HG03439 (cell line): ENCODE results near the gene TRIM72.
"Not testable (repeated sequence)": the region's sequence is repeated elsewhere in the genome, so short reads cannot be mapped to it uniquely, and the experiment has no call there.

ENCODE experiments used
- ATAC-seq: cut with Tn5 transposase; IDR thresholded peaks from one replicate; pipeline ENCODE4 v1.9.1; 2021; ENCODE audit warnings: mild to moderate bottlenecking, moderate library complexity; ENCODE audit not compliant: unreplicated experiment

Gene TRIM72

GRCh38 chr16:31251435-31251834, 37.5 kb downstream of the TRIM72 start:
- no peak for ATAC-seq

- ATAC-seq: no peak
Measured at GRCh38 chr16:31253642-31254045, 39.7 kb downstream of the TRIM72 start.

GRCh38 chr16:31256466-31256865, 42.5 kb downstream of the TRIM72 start:
- ATAC-seq: no peak

- no peak for ATAC-seq
Measured at GRCh38 chr16:31258366-31258765, 44.4 kb downstream of the TRIM72 start.

GRCh38 chr16:31260136-31260931, 46.4 kb downstream of the TRIM72 start:
- no peak for ATAC-seq

GRCh38 chr16:31262084-31262483, 48.2 kb downstream of the TRIM72 start:
- ATAC-seq: no peak

- peak; percentile 82 for ATAC-seq
Measured at GRCh38 chr16:31265329-31266245, 51.7 kb downstream of the TRIM72 start.

- no peak for ATAC-seq
Measured at GRCh38 chr16:31267332-31268032, 53.6 kb downstream of the TRIM72 start.

GRCh38 chr16:31268033-31268365, 54.1 kb downstream of the TRIM72 start:
- no peak for ATAC-seq

GRCh38 chr16:31268891-31269290, 55.0 kb downstream of the TRIM72 start:
- ATAC-seq: no peak

- ATAC-seq: no peak
Measured at GRCh38 chr16:31269541-31269940, 55.6 kb downstream of the TRIM72 start.

GRCh38 chr16:31269973-31270372, 56.1 kb downstream of the TRIM72 start:
- ATAC-seq: not testable (repeated sequence)

- ATAC-seq: no peak
Measured at GRCh38 chr16:31270795-31271194, 56.9 kb downstream of the TRIM72 start.

- no peak for ATAC-seq
Measured at GRCh38 chr16:31271621-31272190, 57.8 kb downstream of the TRIM72 start.

GRCh38 chr16:31273187-31273586, 59.3 kb downstream of the TRIM72 start:
- no peak for ATAC-seq

- ATAC-seq: no peak
Measured at GRCh38 chr16:31273676-31274075, 59.8 kb downstream of the TRIM72 start.

GRCh38 chr16:31274831-31275816, 61.2 kb downstream of the TRIM72 start:
- ATAC-seq: no peak

- no peak for ATAC-seq
Measured at GRCh38 chr16:31276600-31276999, 62.7 kb downstream of the TRIM72 start.

- no peak for ATAC-seq
Measured at GRCh38 chr16:31277659-31278260, 63.8 kb downstream of the TRIM72 start.
